SK-N-MC (cell line): ENCODE data around the gene PRPH2.

ENCODE experiments used
- DNase-seq: peaks from one replicate; pipeline ENCODE4 v3.0.0-alpha.2; 2011; ENCODE audit warnings: low read depth, low spot score
- H3K27ac ChIP-seq: fragments of 200-600 bp; sonication (generic); 2 replicates; pipeline ENCODE4 v1.5.1; 2016; ENCODE audit warnings: mixed run types
- H3K36me3 ChIP-seq: fragments of 200-600 bp; sonication (generic); 2 replicates; pipeline ENCODE4 v1.6.1; 2017; ENCODE audit warnings: antibody characterized with exemption, low read length, mixed read lengths; ENCODE audit not compliant: insufficient read depth
- H3K4me3 ChIP-seq: fragments of 200-600 bp; sonication (generic); 2 replicates; pipeline ENCODE4 v1.5.1; 2016
- H3K9ac ChIP-seq: fragments of 200-600 bp; sonication (generic); 2 replicates; pipeline ENCODE4 v1.8.0; 2017; ENCODE audit warnings: mixed run types, mixed read lengths; ENCODE audit not compliant: insufficient read length
- H3K9me3 ChIP-seq: fragments of 200-600 bp; sonication (generic); 2 replicates; pipeline ENCODE4 v1.6.1; 2017; ENCODE audit warnings: low read depth, mild to moderate bottlenecking, antibody characterized with exemption, low read length, moderate library complexity, mixed read lengths
- EZH2 ChIP-seq: fragments of 200-600 bp; sonication (generic); IDR thresholded peaks from one replicate; pipeline ENCODE4 v1.6.1; 2017; ENCODE audit warnings: antibody characterized with exemption
- FOXP2 ChIP-seq: optimal IDR thresholded peaks from 2 replicates; pipeline ENCODE3; 2011; ENCODE audit warnings: mild to moderate bottlenecking, moderate library complexity; ENCODE audit not compliant: insufficient read depth; ENCODE audit errors: extremely low read length, control extremely low read depth
- POLR2AphosphoS5 ChIP-seq: IDR thresholded peaks from 2 replicates; pipeline ENCODE4 v1.6.1; 2012; ENCODE audit warnings: mild to moderate bottlenecking, low read depth, low read length, borderline replicate concordance

PRPH2 gene, protein sequence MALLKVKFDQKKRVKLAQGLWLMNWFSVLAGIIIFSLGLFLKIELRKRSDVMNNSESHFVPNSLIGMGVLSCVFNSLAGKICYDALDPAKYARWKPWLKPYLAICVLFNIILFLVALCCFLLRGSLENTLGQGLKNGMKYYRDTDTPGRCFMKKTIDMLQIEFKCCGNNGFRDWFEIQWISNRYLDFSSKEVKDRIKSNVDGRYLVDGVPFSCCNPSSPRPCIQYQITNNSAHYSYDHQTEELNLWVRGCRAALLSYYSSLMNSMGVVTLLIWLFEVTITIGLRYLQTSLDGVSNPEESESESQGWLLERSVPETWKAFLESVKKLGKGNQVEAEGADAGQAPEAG

DNA sequence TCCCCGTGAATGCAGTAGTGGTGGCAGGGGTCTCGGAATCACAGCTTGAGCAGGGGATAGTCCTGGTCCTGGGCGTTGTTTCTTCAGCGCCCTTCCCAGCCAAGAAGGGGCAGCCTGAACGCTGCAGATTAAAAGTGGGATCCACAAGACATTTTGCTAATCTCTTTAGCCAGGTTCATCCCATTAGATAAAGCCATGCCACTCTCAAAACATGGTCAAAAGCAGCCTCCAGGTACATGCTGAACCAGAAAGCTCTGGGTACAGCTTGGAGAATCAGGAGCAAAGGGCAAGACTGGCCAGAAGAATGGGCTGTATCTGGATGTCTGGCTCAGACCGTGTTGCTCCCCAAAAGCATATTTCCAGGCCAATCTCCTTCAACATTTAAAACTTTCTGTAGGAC is at the start of gene PRPH2:
Gene PRPH2 (minus strand): TSS at position 101 of the 400 bp plus-strand sequence. CDS start 263 bp downstream, outside the sequence.
- Histone ChIP-seq H3K4me3 (no peak within 1 kb of the TSS), H3K9ac (no peak within 1 kb of the TSS), H3K36me3 (no peaks in the 10 kb centered on the region), H3K27ac (no peak within 1 kb of the TSS), H3K9me3 (no peaks in the 10 kb centered on the region)
- no peak for TF ChIP-seq POLR2AphosphoS5
- TF ChIP-seq EZH2, result no peak
- no peak for TF ChIP-seq FOXP2
- DNase-seq, result no peak

DNA sequence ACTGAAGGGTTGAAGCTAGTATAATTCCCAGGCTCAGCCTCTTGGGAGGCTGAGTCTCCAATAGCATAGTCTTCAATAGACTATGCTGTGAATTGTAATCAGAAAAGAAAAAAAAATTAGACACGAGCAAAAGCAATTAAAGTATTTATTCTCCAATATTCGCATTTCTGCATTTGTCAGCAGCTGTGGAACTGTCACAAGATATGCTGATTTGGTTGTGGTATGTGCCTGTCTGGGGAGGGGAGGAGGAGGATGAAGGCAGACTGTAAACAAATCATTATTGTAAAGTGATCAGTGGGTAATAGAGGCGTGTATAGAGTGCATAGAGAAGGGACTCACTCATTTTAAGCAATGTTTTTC is 49.3 kb upstream of the PRPH2 start:
- Histone ChIP-seq H3K9ac (no peak overlapping the region), H3K36me3 (no peaks in the 10 kb centered on the region), H3K27ac (no peak overlapping the region), H3K4me3 (no peak overlapping the region), H3K9me3 (no peaks in the 10 kb centered on the region)
- DNase-seq, result no peak
- no peak for TF ChIP-seq FOXP2
- TF ChIP-seq EZH2, result no peak
- TF ChIP-seq POLR2AphosphoS5, result no peak

DNA sequence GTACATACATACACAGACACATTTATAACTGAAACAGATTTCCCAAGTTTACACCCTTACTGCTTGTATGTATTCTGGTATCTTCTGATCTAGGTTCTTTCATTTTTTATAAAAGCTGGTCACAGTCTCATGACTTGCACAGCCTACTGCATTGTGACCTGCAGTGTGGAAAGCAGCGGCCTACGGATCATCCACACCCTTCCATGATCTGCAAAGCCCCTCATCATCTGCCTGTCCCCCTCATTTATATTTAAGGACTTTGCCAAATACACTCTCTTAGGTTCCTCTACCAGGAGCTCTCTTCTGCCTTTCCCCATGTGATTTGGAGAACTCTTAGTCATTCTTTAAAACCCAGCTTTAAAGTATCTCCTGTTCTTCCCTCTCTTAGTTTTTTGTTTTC is 47.4 kb upstream of the PRPH2 start:
- no peak for DNase-seq
- no peaks in the 10 kb centered on the region for H3K9me3 ChIP-seq
- H3K9ac ChIP-seq, result no peak overlapping the region
- no peaks in the 10 kb centered on the region for H3K36me3 ChIP-seq
- TF ChIP-seq POLR2AphosphoS5 (no peak), FOXP2 (no peak), EZH2 (no peak)
- no peak overlapping the region for H3K27ac ChIP-seq
- no peak overlapping the region for H3K4me3 ChIP-seq

DNA sequence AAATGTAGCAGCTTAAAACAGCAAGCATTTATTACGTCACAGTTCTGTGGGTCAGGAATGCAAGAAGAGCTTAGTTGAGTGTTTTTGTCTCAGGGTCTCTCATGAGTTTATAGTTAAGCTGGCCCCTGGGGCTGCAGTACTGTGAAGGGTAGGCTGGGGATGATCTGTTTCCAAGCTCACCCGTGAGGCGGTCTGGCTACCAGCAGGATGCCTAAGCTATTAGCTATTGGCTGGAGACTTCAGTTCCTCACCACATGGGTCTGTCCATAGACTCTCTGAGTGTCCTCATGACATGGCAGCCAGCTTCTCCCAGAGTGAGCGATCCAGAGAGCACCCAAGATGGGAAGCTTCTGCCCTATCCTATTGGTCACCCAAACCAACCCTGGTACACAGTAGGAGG is 46.7 kb upstream of the PRPH2 start:
- H3K27ac ChIP-seq, result no peak overlapping the region
- no peak for TF ChIP-seq EZH2
- DNase-seq, result no peak
- H3K9ac ChIP-seq, result no peak overlapping the region
- no peaks in the 10 kb centered on the region for H3K9me3 ChIP-seq
- no peak overlapping the region for H3K4me3 ChIP-seq
- no peaks in the 10 kb centered on the region for H3K36me3 ChIP-seq

DNA sequence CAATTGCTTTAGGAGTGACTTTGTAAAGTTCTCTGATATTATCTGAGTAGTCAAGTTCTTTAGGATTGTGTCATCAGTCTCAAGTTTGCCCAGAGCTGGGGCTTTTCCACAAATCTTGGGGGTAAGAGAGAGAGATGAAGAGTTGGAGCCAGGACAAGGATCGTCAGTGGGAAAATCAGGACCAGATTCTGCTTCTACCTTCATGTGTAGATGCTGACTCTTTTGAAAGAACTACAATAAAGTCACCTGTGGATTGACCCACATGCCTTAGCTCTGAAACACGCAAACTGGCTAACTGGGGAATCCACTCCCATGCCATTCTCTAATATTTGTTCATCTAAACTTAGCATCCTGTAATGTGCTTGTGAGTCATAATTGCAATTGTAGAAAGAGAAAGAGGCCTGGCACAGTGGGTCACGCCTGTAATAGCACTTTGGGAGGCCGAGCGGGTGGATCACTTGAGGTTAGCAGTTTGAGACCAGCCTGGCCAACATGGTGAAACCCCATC is 43.8 kb upstream of the PRPH2 start:
- no peak for TF ChIP-seq POLR2AphosphoS5
- no peak for TF ChIP-seq EZH2
- no peak for TF ChIP-seq FOXP2
- DNase-seq, result no peak
- H3K4me3 ChIP-seq, result no peak overlapping the region
- H3K27ac ChIP-seq, result no peak overlapping the region
- no peaks in the 10 kb centered on the region for H3K36me3 ChIP-seq
- no peaks in the 10 kb centered on the region for H3K9me3 ChIP-seq
- no peak overlapping the region for H3K9ac ChIP-seq

DNA sequence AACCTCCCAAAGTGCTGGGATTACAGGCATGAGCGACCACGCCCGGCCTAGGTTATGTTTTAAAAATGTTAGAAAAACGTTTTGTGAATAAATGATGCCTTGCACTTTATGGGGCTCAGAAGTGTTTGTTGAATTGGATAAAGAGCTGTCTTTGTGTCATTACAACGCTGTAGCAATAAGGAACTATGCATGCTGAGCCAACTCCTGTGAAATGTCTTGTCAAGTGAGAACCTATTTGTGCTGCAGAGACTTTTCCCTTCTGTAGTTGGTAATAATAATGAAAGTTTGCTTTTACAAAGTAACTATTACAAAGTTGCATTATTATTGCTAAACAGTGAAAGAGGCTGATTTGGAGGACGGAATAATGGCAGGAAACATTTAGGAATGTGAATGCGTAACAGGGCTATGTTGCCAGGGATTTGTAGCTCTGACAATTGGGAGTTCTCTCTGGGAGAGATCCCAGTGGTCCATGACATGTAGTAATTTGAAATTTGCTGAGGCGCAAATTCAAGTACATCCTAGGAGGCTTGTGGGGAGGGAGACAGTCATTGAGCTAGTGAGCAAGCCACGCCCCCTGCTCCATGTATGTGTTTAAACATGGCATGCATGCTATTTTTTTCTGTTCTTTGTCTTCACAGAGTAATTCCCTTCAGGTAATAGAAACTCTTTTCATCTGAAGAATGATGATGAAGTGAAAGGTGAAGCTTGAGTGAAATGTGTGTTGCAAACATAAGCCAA is 42.7 kb upstream of the PRPH2 start:
- no peaks in the 10 kb centered on the region for H3K36me3 ChIP-seq
- no peak for TF ChIP-seq EZH2
- TF ChIP-seq FOXP2, result no peak
- no peak for TF ChIP-seq POLR2AphosphoS5
- H3K27ac ChIP-seq, result no peak overlapping the region
- no peaks in the 10 kb centered on the region for H3K9me3 ChIP-seq
- DNase-seq, result no peak
- H3K4me3 ChIP-seq, result no peak overlapping the region
- no peak overlapping the region for H3K9ac ChIP-seq

DNA sequence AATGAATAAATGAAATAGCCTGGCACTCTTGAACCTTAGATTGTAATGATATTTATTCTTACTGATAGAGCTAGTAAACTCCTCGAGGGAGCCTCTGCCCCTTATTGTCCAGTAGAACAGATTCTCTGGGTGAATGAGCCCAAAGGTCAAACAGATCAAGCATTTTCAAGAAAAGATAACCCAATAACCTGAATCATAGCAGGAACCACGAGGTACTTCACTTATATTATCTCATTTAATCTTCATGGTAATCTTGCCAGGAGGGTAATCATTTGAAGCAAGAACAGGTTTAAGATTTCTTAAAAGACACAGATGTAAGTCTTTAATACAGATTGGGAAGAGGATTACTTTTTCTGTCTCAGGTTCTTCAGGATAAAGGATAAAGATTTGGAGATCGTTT is 40.6 kb upstream of the PRPH2 start:
- DNase-seq, result no peak
- Histone ChIP-seq H3K36me3 (no peaks in the 10 kb centered on the region), H3K9me3 (no peaks in the 10 kb centered on the region), H3K4me3 (no peak overlapping the region), H3K27ac (no peak overlapping the region), H3K9ac (no peak overlapping the region)
- TF ChIP-seq FOXP2 (no peak), EZH2 (no peak), POLR2AphosphoS5 (no peak)

DNA sequence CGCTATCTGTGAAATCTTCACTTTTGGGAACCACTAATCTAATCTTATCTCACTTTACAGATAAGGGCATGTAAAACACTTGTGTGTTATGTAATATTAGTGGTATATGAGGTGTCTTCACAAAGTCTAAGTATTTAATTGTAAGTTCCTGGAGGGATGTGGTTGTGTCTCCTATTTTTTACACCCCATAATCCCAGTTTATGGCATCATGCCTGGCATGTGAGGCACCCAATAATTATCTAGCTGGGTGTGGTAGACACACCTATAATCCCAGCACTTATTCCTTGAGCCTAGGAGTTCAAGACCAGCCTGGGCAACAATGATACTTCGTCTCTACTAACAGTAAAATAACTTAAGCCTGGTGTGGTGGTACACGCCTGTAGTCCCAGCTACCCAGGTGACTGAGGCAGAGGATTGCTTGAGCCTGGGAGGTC is 40.0 kb upstream of the PRPH2 start:
- no peak for TF ChIP-seq FOXP2
- no peak for TF ChIP-seq POLR2AphosphoS5
- TF ChIP-seq EZH2, result no peak
- H3K27ac ChIP-seq, result no peak overlapping the region
- no peaks in the 10 kb centered on the region for H3K36me3 ChIP-seq
- H3K9me3 ChIP-seq, result no peaks in the 10 kb centered on the region
- H3K9ac ChIP-seq, result no peak overlapping the region
- no peak overlapping the region for H3K4me3 ChIP-seq
- DNase-seq, result no peak
